Measurements from ENCODE around the gene CLTRN. TPM values are rescaled to one million over a fixed set of nuclear protein-coding genes. Genes with fewer than 3 reads are reported as not detected.

CLTRN gene
- total and polyA plus RNA-seq, 2 of the 8 experiments (the other 6 are each of a cell fraction or from before 2014, with no cell fraction given): 1.2 to 1.3 TPM

- FAIRE-seq: peak; percentile 19
- Histone ChIP-seq H3K4me3 (ENCODE audit: extremely low read depth in 1 of 4, insufficient read depth in 2 of 4, low read depth in 3 of 4, low read length in 4 of 4) (no peak overlapping the region), H3K4me2 (ENCODE audit: insufficient read depth in 1 of 2, low read depth in 2 of 2, low read length in 2 of 2) (no peak overlapping the region)
- TF ChIP-seq KDM1A (IDR thresholded peaks at IDR 0.05; ENCODE audit: borderline replicate concordance, low read length): no peak
- TF ChIP-seq SAP30 (IDR thresholded peaks at IDR 0.05; ENCODE audit: insufficient read depth, insufficient replicate concordance, low read length): no peak
- TF ChIP-seq USF2 (IDR thresholded peaks at IDR 0.05; ENCODE audit: low read length): no peak
- no peak for TF ChIP-seq NANOG (IDR thresholded peaks at IDR 0.05; ENCODE audit: insufficient read depth, low read depth, low read length, poor library complexity, severe bottlenecking)
- no peak for TF ChIP-seq SP1 (IDR thresholded peaks at IDR 0.05; ENCODE audit: low read depth, low read length)
- TF ChIP-seq RXRA (IDR thresholded peaks at IDR 0.05; ENCODE audit: insufficient read depth, low read depth, low read length): no peak
- TF ChIP-seq POLR2A (IDR thresholded peaks at IDR 0.05; ENCODE audit: control extremely low read depth in 1 of 2, low read depth in 2 of 2, low read length in 2 of 2): no peak
- no peak for TF ChIP-seq HDAC2 (IDR thresholded peaks at IDR 0.05; ENCODE audit: borderline replicate concordance in 1 of 2, low read depth in 2 of 2, low read length in 2 of 2)
- TF ChIP-seq ASH2L (IDR thresholded peaks at IDR 0.05; ENCODE audit: low read length): no peak
- TF ChIP-seq CTBP2 (IDR thresholded peaks at IDR 0.05; ENCODE audit: borderline replicate concordance, insufficient read depth, insufficient read length, low read length): no peak
- TF ChIP-seq RAD21 (IDR thresholded peaks at IDR 0.05 in 1 of 2, conservative IDR thresholded peaks at IDR 0.05 in 1 of 2; ENCODE audit: low read depth in 2 of 2, low read length in 2 of 2): no peak
Observed at GRCh38 chrX:15680401-15680800, 15.8 kb upstream of the CLTRN start.

More at GRCh38 chrX:15680401-15680800, 15.8 kb upstream of the CLTRN start:
- DNase-seq (ENCODE audit: low read depth in 1 of 2, low spot score in 2 of 2): no peak
- Histone ChIP-seq H2BK15ac (ENCODE audit: low read length) (no peak overlapping the region), H2BK5ac (ENCODE audit: low read depth, low read length) (no peak overlapping the region), H3K27me3 (replicated peaks in 1 of 4; ENCODE audit: control insufficient read depth in 3 of 4, extremely low read depth in 1 of 4, insufficient read depth in 3 of 4, low read length in 3 of 4) (no peaks in the 10 kb centered on the region), H4K91ac (replicated peaks; ENCODE audit: insufficient read length, low read length) (no peak overlapping the region), H2BK120ac (replicated peaks; ENCODE audit: low read depth, low read length) (no peak overlapping the region), H3K79me1 (ENCODE audit: low read depth, low read length) (no peaks in the 10 kb centered on the region; the same call in 1 of the 2 replicates), H4K20me1 (replicated peaks in 1 of 2; ENCODE audit: control insufficient read depth in 1 of 2, insufficient read depth in 2 of 2, low read length in 2 of 2) (peaks cover 0 to 3% of the 10 kb centered on the region in 2 experiments), H3K56ac (replicated peaks; ENCODE audit: insufficient read length, low read depth, low read length) (no peak overlapping the region), H3K4ac (replicated peaks; ENCODE audit: insufficient read length, low read depth, low read length) (no peak overlapping the region), H3K9ac (replicated peaks in 1 of 4; ENCODE audit: extremely low read depth in 1 of 4, low read depth in 3 of 4, low read length in 3 of 4) (no peak overlapping the region), H4K8ac (ENCODE audit: extremely low read depth, insufficient read depth, low read length) (no peak overlapping the region), H3K27ac (ENCODE audit: low read depth, low read length) (no peak overlapping the region), H3K36me3 (ENCODE audit: control insufficient read depth in 2 of 4, insufficient read depth in 4 of 4, low read length in 3 of 4) (peaks cover 0 to 10% (median 3%) of the 10 kb centered on the region in 4 experiments; a peak in 2 of 8 replicates), H3K4me1 (replicated peaks in 1 of 4; ENCODE audit: control insufficient read depth in 3 of 4, insufficient read depth in 4 of 4, low read length in 3 of 4) (peaks cover 0 to 4% (median 0%) of the 10 kb centered on the region in 4 experiments; a peak in 3 of 7 replicates), H2AK5ac (ENCODE audit: low read depth, low read length) (no peak overlapping the region), H2BK12ac (ENCODE audit: low read depth, low read length) (no peak overlapping the region), H3K9me3 (ENCODE audit: insufficient read depth in 2 of 2, low read depth in 1 of 2, low read length in 1 of 2) (no peaks in the 10 kb centered on the region), H3K23me2 (ENCODE audit: low read depth, low read length) (no peaks in the 10 kb centered on the region), H3K18ac (ENCODE audit: extremely low read depth, low read length) (no peak overlapping the region), H3K14ac (ENCODE audit: insufficient read length) (no peak overlapping the region), H4K5ac (ENCODE audit: insufficient read length, low read depth, low read length) (no peak overlapping the region), H2BK20ac (ENCODE audit: low read length) (no peak overlapping the region), H3K23ac (ENCODE audit: insufficient read length) (no peak overlapping the region), H3K79me2 (ENCODE audit: control insufficient read depth in 1 of 2, insufficient read depth in 2 of 2, low read length in 2 of 2) (peaks cover 12 to 65% of the 10 kb centered on the region in 2 experiments), H2AFZ (ENCODE audit: low read length) (no peak overlapping the region)
- ChIA-PET POLR2A (ENCODE audit: partially characterized antibody) (no interaction called here), CTCF (ENCODE audit: partially characterized antibody) (interaction anchor here (0.6 kb wide), 1 partner anchor 963 kb away, joined by 3 read pairs; no protein-coding TSS in a partner anchor)
- WGBS, 2 experiments (ENCODE audit: extremely low coverage in 1 of 2, insufficient coverage in 1 of 2, insufficient read length in 1 of 2, insufficient replicate concordance in 2 of 2, low coverage in 1 of 2, low lambda C conversion rate in 2 of 2, missing lambda C conversion rate in 1 of 2): 95% methylated on average over 5 of the region's 6 CpGs; no CpG with 5 or more reads in 1 of the 2 experiments
